K562 (cell line): ENCODE results near the gene PCDH9.

Experiments used
- ATF1 ChIP-seq, 2 experiments: fragments of 450-650 bp in 1 of 2; IDR thresholded peaks; 2 replicates each; pipeline ENCODE4 v1.6.1; 2016; ENCODE audit warnings: missing compliant biosample characterization in 1 of 2, missing genetic modification characterization in 1 of 2
- NR3C1 ChIP-seq: sonication (generic); formaldehyde crosslinking; IDR thresholded peaks from 2 replicates; pipeline ENCODE4 v1.8.1; 2022; ENCODE audit warnings: missing genetic modification reagents
- PHF8 ChIP-seq: fragments of 200-600 bp; sonication (generic); IDR thresholded peaks from 2 replicates; pipeline ENCODE4 v1.6.1; 2012; ENCODE audit warnings: mixed run types, mild to moderate bottlenecking, inconsistent platforms, low read length, moderate library complexity, borderline replicate concordance
- POLR2A ChIP-seq: fragments of 450-650 bp; conservative IDR thresholded peaks from 2 replicates; pipeline ENCODE4 v1.6.1; 2016
- RBFOX2 ChIP-seq: fragments of 200-400 bp; formaldehyde crosslinking; IDR thresholded peaks from 2 replicates; pipeline ENCODE4 v1.6.1; 2017; ENCODE audit warnings: low read depth, mild to moderate bottlenecking, low read length, moderate library complexity
- SMARCB1 ChIP-seq: IDR thresholded peaks from 2 replicates; pipeline ENCODE4 v1.6.1; 2011; ENCODE audit warnings: improper control_type of control experiment, low read depth; ENCODE audit not compliant: insufficient read length
- TCF3 ChIP-seq: sonication (generic); formaldehyde crosslinking; IDR thresholded peaks from 2 replicates; pipeline ENCODE4 v1.4.0; 2020; ENCODE audit warnings: mild to moderate bottlenecking, missing genetic modification reagents
- ZBTB8A ChIP-seq: fragments of 450-650 bp; IDR thresholded peaks from 2 replicates; pipeline ENCODE4 v1.6.1; 2018; ENCODE audit warnings: mild to moderate bottlenecking, moderate library complexity; ENCODE audit not compliant: partially characterized antibody
- ZEB2 ChIP-seq: fragments of 450-650 bp; IDR thresholded peaks from 2 replicates; pipeline ENCODE4 v1.6.1; 2016
- TF ChIP-seq, protein P1 (sequence below): sonication (generic); formaldehyde crosslinking; IDR thresholded peaks from 2 replicates; pipeline ENCODE4 v1.9.0; 2022; ENCODE audit warnings: mild to moderate bottlenecking, missing genetic modification reagents
- TF ChIP-seq, protein P2 (sequence below): sonication (generic); formaldehyde crosslinking; IDR thresholded peaks from 2 replicates; pipeline ENCODE4 v1.8.1; 2023; ENCODE audit warnings: mild to moderate bottlenecking, missing genetic modification reagents
- TF ChIP-seq, protein P3 (sequence below): fragments of 450-650 bp; IDR thresholded peaks from 2 replicates; pipeline ENCODE4 v1.6.1; 2016

DNA sequence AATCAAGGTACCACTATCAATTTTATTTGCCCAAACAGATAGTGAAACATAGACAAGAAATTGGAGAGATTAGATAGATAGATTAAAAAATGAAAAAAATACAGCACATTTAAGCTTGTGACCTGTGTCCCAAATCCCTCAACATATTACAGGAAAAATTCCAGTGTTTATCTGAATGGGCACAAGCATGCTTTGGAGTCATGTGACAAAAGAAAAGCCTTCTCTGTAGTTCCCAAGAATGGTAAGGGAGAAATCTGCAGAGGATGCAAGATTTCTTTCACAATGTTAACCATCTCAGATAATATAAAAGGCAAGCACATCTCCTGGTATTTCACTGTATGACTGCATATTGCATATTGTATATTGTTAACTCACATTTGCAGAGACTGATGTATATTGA, 168.0 kb downstream of the PCDH9 start:
- no peak for TF ChIP-seq TCF3
- TF ChIP-seq, protein P1, sequence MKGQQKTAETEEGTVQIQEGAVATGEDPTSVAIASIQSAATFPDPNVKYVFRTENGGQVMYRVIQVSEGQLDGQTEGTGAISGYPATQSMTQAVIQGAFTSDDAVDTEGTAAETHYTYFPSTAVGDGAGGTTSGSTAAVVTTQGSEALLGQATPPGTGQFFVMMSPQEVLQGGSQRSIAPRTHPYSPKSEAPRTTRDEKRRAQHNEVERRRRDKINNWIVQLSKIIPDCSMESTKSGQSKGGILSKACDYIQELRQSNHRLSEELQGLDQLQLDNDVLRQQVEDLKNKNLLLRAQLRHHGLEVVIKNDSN (CRISPR knock-in tag), result no peak
- TF ChIP-seq ZEB2, result no peak
- TF ChIP-seq ZBTB8A, result no peak
- TF ChIP-seq, protein P2, sequence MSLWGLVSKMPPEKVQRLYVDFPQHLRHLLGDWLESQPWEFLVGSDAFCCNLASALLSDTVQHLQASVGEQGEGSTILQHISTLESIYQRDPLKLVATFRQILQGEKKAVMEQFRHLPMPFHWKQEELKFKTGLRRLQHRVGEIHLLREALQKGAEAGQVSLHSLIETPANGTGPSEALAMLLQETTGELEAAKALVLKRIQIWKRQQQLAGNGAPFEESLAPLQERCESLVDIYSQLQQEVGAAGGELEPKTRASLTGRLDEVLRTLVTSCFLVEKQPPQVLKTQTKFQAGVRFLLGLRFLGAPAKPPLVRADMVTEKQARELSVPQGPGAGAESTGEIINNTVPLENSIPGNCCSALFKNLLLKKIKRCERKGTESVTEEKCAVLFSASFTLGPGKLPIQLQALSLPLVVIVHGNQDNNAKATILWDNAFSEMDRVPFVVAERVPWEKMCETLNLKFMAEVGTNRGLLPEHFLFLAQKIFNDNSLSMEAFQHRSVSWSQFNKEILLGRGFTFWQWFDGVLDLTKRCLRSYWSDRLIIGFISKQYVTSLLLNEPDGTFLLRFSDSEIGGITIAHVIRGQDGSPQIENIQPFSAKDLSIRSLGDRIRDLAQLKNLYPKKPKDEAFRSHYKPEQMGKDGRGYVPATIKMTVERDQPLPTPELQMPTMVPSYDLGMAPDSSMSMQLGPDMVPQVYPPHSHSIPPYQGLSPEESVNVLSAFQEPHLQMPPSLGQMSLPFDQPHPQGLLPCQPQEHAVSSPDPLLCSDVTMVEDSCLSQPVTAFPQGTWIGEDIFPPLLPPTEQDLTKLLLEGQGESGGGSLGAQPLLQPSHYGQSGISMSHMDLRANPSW (CRISPR knock-in tag), result no peak
- no peak for TF ChIP-seq SMARCB1
- TF ChIP-seq ATF1 (CRISPR knock-in tag; IDR thresholded peaks at IDR 0.05), result no peak
- TF ChIP-seq ATF1 (tag; IDR thresholded peaks at IDR 0.05), result no peak
- no peak for TF ChIP-seq RBFOX2
- TF ChIP-seq POLR2A, result no peak
- no peak for TF ChIP-seq NR3C1 (CRISPR knock-in tag)
- TF ChIP-seq, protein P3, sequence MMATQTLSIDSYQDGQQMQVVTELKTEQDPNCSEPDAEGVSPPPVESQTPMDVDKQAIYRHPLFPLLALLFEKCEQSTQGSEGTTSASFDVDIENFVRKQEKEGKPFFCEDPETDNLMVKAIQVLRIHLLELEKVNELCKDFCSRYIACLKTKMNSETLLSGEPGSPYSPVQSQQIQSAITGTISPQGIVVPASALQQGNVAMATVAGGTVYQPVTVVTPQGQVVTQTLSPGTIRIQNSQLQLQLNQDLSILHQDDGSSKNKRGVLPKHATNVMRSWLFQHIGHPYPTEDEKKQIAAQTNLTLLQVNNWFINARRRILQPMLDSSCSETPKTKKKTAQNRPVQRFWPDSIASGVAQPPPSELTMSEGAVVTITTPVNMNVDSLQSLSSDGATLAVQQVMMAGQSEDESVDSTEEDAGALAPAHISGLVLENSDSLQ, result no peak
- TF ChIP-seq PHF8, result no peak
